ENCODE measurements around the gene PLA1A. TPM values are rescaled to one million over a fixed set of nuclear protein-coding genes. Genes with fewer than 3 reads are reported as not detected.
A peak's percentile ranks its signal among the peaks of the same experiment; 100 is the strongest.

PLA1A gene
- polyA plus RNA-seq, 1 of the 3 experiments (the other 2 are of a cell fraction): not detected

DNA sequence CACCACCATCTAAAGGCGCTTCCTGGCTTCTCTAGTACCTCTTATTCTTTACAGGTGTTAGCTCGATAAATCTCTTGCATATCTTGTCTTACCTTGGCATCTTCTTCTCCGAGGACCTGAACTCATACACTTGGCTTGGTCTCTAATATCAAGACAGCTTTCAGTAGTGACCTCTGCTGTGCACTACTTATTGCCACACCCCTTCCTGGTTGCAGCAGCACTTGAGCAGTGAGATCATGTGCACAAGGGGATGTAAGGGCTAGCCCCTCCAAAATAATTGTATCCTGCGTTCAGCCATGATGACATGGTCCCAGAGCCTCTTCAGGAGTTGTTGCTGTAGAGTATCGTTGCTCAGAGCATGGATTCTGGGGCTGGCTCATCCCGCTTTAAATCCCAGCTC, 1.3 kb upstream of the PLA1A start:
- H3K79me2 ChIP-seq (ENCODE audit: insufficient read depth): no peaks in the 10 kb centered on the region
- no peaks in the 10 kb centered on the region for H3F3A ChIP-seq (replicated peaks; ENCODE audit: insufficient read depth)
- no peaks in the 10 kb centered on the region for H3K9me2 ChIP-seq
- no peak overlapping the region for H3K4me2 ChIP-seq
- ChIA-PET POLR2A (no interaction called here), CTCF (interaction anchor here (1.1 to 1.8 kb wide), 2 partner anchors 11 to 85 kb away, joined by 3 to 4 read pairs; no protein-coding TSS in a partner anchor)
- DNase-seq: no peak
- 84% methylated on average over 6 of the region's 6 CpGs for WGBS (ENCODE audit: low lambda C conversion rate)
- no peak overlapping the region for H3K9ac ChIP-seq
- H3K27ac ChIP-seq (ENCODE audit: low read depth in 2 of 2, low read length in 1 of 2): no peak overlapping the region
- H4K20me1 ChIP-seq (ENCODE audit: insufficient read depth): no peaks in the 10 kb centered on the region
- no peaks in the 10 kb centered on the region for H3K9me3 ChIP-seq
- H3K27me3 ChIP-seq (ENCODE audit: insufficient read depth): no peaks in the 10 kb centered on the region
- H3K36me3 ChIP-seq (replicated peaks in 1 of 2; ENCODE audit: control insufficient read depth in 1 of 2, insufficient read depth in 2 of 2, low read length in 1 of 2): no peaks in the 10 kb centered on the region
- H2AFZ ChIP-seq (ENCODE audit: low read depth): peak overlapping the region; percentile 5; the same call in 1 of the 2 replicates
- TF ChIP-seq RXRA (IDR thresholded peaks at IDR 0.05; ENCODE audit: borderline replicate concordance, low read depth) (no peak), GATA2 (CRISPR knock-in tag; IDR thresholded peaks at IDR 0.05) (no peak), NRF1 (IDR thresholded peaks at IDR 0.05; ENCODE audit: low read depth, low read length) (no peak), REST (IDR thresholded peaks at IDR 0.05; ENCODE audit: low read depth, low read length) (no peak), POLR2AphosphoS5 (IDR thresholded peaks at IDR 0.05; ENCODE audit: low read depth, low read length) (no peak), GABPA (IDR thresholded peaks at IDR 0.05; ENCODE audit: low read depth) (no peak), YY1 (IDR thresholded peaks at IDR 0.05; ENCODE audit: low read depth) (no peak), TCF12 (IDR thresholded peaks at IDR 0.05) (no peak), EP300 (IDR thresholded peaks at IDR 0.05; ENCODE audit: borderline replicate concordance in 1 of 2, low read depth in 1 of 2, low read length in 1 of 2) (no peak), MXI1 (IDR thresholded peaks at IDR 0.05; ENCODE audit: low read depth, low read length) (no peak)
- TF ChIP-seq, protein P1, sequence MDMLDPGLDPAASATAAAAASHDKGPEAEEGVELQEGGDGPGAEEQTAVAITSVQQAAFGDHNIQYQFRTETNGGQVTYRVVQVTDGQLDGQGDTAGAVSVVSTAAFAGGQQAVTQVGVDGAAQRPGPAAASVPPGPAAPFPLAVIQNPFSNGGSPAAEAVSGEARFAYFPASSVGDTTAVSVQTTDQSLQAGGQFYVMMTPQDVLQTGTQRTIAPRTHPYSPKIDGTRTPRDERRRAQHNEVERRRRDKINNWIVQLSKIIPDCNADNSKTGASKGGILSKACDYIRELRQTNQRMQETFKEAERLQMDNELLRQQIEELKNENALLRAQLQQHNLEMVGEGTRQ (IDR thresholded peaks at IDR 0.05; ENCODE audit: borderline replicate concordance, low read depth, low read length): no peak
- TF ChIP-seq, protein P2, sequence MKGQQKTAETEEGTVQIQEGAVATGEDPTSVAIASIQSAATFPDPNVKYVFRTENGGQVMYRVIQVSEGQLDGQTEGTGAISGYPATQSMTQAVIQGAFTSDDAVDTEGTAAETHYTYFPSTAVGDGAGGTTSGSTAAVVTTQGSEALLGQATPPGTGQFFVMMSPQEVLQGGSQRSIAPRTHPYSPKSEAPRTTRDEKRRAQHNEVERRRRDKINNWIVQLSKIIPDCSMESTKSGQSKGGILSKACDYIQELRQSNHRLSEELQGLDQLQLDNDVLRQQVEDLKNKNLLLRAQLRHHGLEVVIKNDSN (IDR thresholded peaks at IDR 0.05; ENCODE audit: borderline replicate concordance, low read depth): no peak
- H3K4me1 ChIP-seq (ENCODE audit: control insufficient read depth in 1 of 2, insufficient read depth in 2 of 2, low read depth in 1 of 2, low read length in 1 of 2): peaks cover 0 to 24% of the 10 kb centered on the region in 2 experiments; a peak in 1 of 4 replicates
- no peak overlapping the region for H3K4me3 ChIP-seq (ENCODE audit: low read depth in 2 of 2, low read length in 1 of 2)
